ENCODE data around the gene FAM219B. TPM values are rescaled to one million over a fixed set of nuclear protein-coding genes. Genes with fewer than 3 reads are reported as not detected.

The FAM219B gene
- 60.2 and 75.5 TPM in 2 replicates for total RNA-seq

GRCh38 chr15:74906450-74907162 lies at the start of gene FAM219B:
Gene FAM219B (minus strand): TSS chr15:74906851. CDS start chr15:74906800, 51 bp downstream.

GRCh38 chr15:74937590-74938371 lies 31.1 kb upstream of the FAM219B start, which contains the start of gene COX5A:
Gene COX5A (minus strand): TSS chr15:74938073. CDS start chr15:74938014, 59 bp downstream.

GRCh38 chr15:74889883-74890664 lies 16.6 kb downstream of the FAM219B start, which contains the start of gene MPI:
Gene MPI (plus strand): TSS chr15:74890042. CDS start chr15:74890074, 32 bp downstream.

GRCh38 chr15:74873036-74873755 lies 33.5 kb downstream of the FAM219B start, which contains the start of gene SCAMP2:
Gene SCAMP2 (minus strand): TSS chr15:74873365. CDS start chr15:74873255, 110 bp downstream.

Other genes starting within 250 kb of the FAM219B start
- 4.0 and 4.3 TPM in 2 replicates for gene EDC3, start 210.8 kb downstream of the FAM219B start, total RNA-seq
- 0.64 and 3.4 TPM in 2 replicates for gene CYP1A1, start 181.3 kb downstream of the FAM219B start, total RNA-seq
- not detected in 2 replicates for gene CYP1A2, start 158.0 kb downstream of the FAM219B start, total RNA-seq
- gene CSK, start 124.8 kb downstream of the FAM219B start, total RNA-seq: 22.4 and 30.1 TPM in 2 replicates
- 0.21 TPM in 1 of 2 replicates, not detected in the other for gene LMAN1L, start 94.0 kb downstream of the FAM219B start, total RNA-seq
- gene CPLX3, start 80.2 kb downstream of the FAM219B start, total RNA-seq: not detected in 2 replicates
- 16.9 and 21.5 TPM in 2 replicates for gene ULK3, start 63.7 kb downstream of the FAM219B start, total RNA-seq
- 24.3 and 37.5 TPM in 2 replicates for gene SCAMP2, start 33.5 kb downstream of the FAM219B start, total RNA-seq
- gene MPI, start 16.8 kb downstream of the FAM219B start, total RNA-seq: 26.2 and 78.8 TPM in 2 replicates
- gene COX5A, start 31.2 kb upstream of the FAM219B start, total RNA-seq: 40.0 and 46.5 TPM in 2 replicates
- gene RPP25, start 49.9 kb upstream of the FAM219B start, total RNA-seq: 6.5 and 15.8 TPM in 2 replicates
- 0.72 and 1.9 TPM in 2 replicates for gene SCAMP5, start 88.7 kb upstream of the FAM219B start, total RNA-seq
- 6.4 and 11.8 TPM in 2 replicates for gene PPCDC, start 116.7 kb upstream of the FAM219B start, total RNA-seq